Measurements from ENCODE around the gene SLC16A8. TPM values are rescaled to one million over a fixed set of nuclear protein-coding genes. Genes with fewer than 3 reads are reported as not detected.

Gene SLC16A8
- total and polyA plus RNA-seq, 2 donors from 2014 or later, result 0.31 to 0.92 TPM

DNA sequence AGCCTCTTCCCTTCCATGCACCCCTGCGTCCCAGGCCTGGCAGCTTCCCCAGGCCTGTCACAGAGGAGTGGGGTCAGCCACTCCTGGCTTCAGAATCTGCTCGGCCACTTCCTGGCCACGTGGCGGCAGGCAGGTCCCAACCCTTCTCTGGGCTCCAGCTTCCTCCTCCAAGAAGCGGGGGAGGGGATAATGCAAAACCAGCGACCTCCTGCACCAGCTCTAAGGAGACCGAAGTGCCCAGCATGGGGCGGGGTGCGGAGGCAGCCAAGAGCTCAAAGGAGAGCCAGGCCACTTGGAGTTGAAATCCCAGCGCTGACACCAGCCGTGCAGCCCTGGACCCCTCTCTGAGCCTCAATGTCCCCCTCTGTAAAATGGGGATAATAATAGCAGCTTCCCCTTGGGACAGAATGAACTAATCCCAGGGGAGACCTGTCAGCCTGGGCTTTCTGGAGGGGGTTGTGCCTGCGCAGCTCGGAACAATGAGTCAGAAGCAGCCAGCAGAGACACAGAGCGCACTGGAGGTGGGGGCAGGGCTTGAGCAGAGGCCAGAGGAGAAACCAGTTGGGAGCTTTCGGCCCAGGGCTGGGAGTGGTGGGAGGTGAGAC lies 49.6 kb downstream of the SLC16A8 start:
- no peak for FAIRE-seq
- Histone ChIP-seq H3K27ac (ENCODE audit: low read depth in 2 of 2, low read length in 2 of 2) (peak overlapping the region; percentile 18 to 84), H3K27me3 (ENCODE audit: control insufficient read depth, insufficient read depth, low read length) (no peaks in the 10 kb centered on the region), H3K9me3 (ENCODE audit: control insufficient read depth in 2 of 3, insufficient read depth in 1 of 3, low read length in 3 of 3) (no peaks in the 10 kb centered on the region), H3K4me1 (ENCODE audit: control insufficient read depth in 2 of 3, insufficient read depth in 2 of 3, low read depth in 1 of 3, low read length in 3 of 3) (peaks cover 0 to 14% (median 0%) of the 10 kb centered on the region in 3 donors), H3K9ac (ENCODE audit: low read length in 3 of 3) (no peak overlapping the region), H3K36me3 (ENCODE audit: control insufficient read depth in 2 of 3, insufficient read depth in 3 of 3, low read length in 3 of 3) (no peaks in the 10 kb centered on the region), H3K4me3 (ENCODE audit: low read length in 3 of 3) (no peak overlapping the region)
- TF ChIP-seq, protein P1, sequence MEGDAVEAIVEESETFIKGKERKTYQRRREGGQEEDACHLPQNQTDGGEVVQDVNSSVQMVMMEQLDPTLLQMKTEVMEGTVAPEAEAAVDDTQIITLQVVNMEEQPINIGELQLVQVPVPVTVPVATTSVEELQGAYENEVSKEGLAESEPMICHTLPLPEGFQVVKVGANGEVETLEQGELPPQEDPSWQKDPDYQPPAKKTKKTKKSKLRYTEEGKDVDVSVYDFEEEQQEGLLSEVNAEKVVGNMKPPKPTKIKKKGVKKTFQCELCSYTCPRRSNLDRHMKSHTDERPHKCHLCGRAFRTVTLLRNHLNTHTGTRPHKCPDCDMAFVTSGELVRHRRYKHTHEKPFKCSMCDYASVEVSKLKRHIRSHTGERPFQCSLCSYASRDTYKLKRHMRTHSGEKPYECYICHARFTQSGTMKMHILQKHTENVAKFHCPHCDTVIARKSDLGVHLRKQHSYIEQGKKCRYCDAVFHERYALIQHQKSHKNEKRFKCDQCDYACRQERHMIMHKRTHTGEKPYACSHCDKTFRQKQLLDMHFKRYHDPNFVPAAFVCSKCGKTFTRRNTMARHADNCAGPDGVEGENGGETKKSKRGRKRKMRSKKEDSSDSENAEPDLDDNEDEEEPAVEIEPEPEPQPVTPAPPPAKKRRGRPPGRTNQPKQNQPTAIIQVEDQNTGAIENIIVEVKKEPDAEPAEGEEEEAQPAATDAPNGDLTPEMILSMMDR (IDR thresholded peaks at IDR 0.05; ENCODE audit: borderline replicate concordance, extremely low read depth, insufficient read depth), result no peak
- intact Hi-C loops (cut with DNase I), result no loop called here
- peak; percentile 64 to 94 (median 79) for DNase-seq

DNA sequence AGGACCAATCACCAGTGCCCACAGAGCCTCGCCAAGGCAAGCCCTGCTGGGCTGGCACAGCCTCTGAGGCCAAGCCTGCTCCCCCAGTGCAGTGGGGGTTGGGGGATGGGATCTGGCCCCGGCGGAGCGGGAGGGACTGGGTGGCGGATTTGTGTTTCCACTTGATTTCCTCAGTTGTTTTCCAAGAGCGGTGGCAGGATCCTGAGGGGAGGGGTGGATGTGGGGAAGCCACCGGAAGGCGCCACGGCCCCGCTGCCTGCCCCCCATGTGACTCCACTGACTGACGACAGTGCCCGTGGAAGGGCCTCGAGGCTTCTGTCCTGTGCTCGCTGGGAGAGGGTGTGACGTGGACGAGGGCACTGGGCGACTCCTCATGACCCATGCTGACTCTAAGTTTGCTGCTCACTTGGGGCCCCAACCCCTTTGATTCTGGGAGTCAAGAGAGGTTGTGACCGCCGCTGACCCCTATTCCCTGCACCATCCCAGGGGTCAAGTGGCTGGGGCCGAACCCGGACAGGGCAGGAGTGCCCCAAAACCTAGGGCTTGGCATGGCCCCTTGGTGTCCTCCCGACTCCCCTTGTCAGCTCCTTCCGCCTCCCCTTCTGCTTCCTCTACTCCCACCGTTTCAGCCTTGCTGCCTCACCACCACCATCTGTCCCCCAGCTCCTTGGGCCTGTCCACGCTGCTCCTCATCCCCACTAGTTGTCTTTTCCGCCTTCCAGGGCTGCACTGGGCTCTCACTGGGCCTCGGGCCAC lies 50.3 kb downstream of the SLC16A8 start:
- H3K4me3 ChIP-seq (ENCODE audit: low read length in 3 of 3), result no peak overlapping the region
- peaks cover 0 to 12% (median 0%) of the 10 kb centered on the region in 3 donors for H3K4me1 ChIP-seq (ENCODE audit: control insufficient read depth in 2 of 3, insufficient read depth in 2 of 3, low read depth in 1 of 3, low read length in 3 of 3)
- H3K36me3 ChIP-seq (ENCODE audit: control insufficient read depth in 2 of 3, insufficient read depth in 3 of 3, low read length in 3 of 3), result no peaks in the 10 kb centered on the region
- TF ChIP-seq, protein P1 (IDR thresholded peaks at IDR 0.05; ENCODE audit: borderline replicate concordance, extremely low read depth, insufficient read depth), result no peak
- intact Hi-C loops (cut with DNase I), result no loop called here
- peak overlapping the region; percentile 18 to 84 for H3K27ac ChIP-seq (ENCODE audit: low read depth in 2 of 2, low read length in 2 of 2)
- no peak for FAIRE-seq
- no peaks in the 10 kb centered on the region for H3K9me3 ChIP-seq (ENCODE audit: control insufficient read depth in 2 of 3, insufficient read depth in 1 of 3, low read length in 3 of 3)
- no peak overlapping the region for H3K9ac ChIP-seq (ENCODE audit: low read length in 3 of 3)
- DNase-seq, result peak; percentile 44 to 80 (median 70)
- no peaks in the 10 kb centered on the region for H3K27me3 ChIP-seq (ENCODE audit: control insufficient read depth, insufficient read depth, low read length)

DNA sequence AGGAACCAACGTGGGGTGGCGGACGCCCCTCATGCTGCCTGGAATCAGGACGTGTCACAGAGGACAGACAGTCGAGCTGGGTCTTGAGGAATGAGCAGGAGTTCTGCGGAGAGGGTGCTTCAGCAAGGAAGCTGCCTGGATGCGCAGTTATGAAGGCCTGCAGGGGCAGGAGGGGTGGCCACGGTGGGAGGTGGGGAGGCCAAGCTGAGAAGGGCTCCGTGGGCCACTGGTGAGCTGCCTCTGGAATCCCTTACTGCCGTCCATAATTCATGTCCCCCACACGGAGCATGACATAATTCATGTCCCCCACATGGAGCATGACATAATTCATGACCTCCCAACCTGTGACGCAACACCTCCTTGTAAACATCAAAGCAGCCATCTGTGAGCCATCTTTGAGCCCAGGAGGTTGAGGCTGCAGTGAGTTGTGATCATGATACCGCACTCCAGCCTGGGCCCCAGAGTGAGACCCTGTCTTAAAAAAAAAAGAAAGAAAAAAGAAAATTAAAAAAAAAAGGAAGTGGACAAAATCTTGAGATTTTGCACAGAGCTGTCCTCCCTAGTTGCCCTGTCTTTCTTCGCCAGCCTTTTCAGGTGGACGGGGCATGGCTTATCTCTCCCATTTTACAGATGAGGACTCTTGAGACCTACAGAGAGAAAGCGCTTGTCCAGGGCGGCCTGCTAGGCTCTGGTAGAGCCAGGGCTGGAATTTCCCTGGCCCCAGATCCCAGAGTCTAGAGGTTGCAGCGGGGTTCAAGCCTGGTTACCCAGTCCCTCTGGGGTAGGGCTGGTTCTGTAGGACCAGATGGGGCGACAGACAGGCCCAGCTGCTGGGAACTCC lies 51.1 kb downstream of the SLC16A8 start:
- DNase-seq (peak in 2 of 5 donors; percentile 46 to 50), FAIRE-seq (no peak)
- H3K9ac ChIP-seq (ENCODE audit: low read length in 3 of 3), result no peak overlapping the region
- H3K27ac ChIP-seq (ENCODE audit: low read depth in 2 of 2, low read length in 2 of 2), result no peak overlapping the region
- peaks cover 0 to 12% (median 0%) of the 10 kb centered on the region in 3 donors for H3K4me1 ChIP-seq (ENCODE audit: control insufficient read depth in 2 of 3, insufficient read depth in 2 of 3, low read depth in 1 of 3, low read length in 3 of 3)
- TF ChIP-seq, protein P1 (IDR thresholded peaks at IDR 0.05; ENCODE audit: borderline replicate concordance, extremely low read depth, insufficient read depth), result no peak
- H3K4me3 ChIP-seq (ENCODE audit: low read length in 3 of 3), result no peak overlapping the region
- no peaks in the 10 kb centered on the region for H3K27me3 ChIP-seq (ENCODE audit: control insufficient read depth, insufficient read depth, low read length)
- H3K36me3 ChIP-seq (ENCODE audit: control insufficient read depth in 2 of 3, insufficient read depth in 3 of 3, low read length in 3 of 3), result no peaks in the 10 kb centered on the region
- no peaks in the 10 kb centered on the region for H3K9me3 ChIP-seq (ENCODE audit: control insufficient read depth in 2 of 3, insufficient read depth in 1 of 3, low read length in 3 of 3)
- intact Hi-C loops (cut with DNase I), result no loop called here

All from kidney (tissue), 14 donors.